Measurements from ENCODE around the gene HELZ.

DNA sequence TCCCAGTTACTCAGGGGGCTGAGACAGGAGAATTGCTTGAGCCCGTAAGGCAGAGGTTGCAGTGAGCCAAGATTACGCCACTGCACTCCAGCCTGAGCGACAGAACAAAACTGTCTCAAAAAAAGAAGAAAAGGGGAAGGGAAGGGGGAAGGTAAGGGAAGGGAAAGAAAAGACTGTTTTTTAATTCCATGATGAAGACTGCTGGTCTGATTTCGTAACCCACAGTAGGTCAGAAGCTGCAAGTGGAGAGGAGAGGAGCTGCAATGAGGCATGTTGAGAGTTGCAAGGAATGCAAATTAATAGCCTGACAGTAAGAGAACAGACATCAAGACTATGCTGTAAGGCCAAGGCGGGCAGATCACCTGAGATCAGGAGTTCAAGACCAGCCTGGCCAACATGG, 33.3 kb downstream of the HELZ start:
- TF ChIP-seq, protein P1, sequence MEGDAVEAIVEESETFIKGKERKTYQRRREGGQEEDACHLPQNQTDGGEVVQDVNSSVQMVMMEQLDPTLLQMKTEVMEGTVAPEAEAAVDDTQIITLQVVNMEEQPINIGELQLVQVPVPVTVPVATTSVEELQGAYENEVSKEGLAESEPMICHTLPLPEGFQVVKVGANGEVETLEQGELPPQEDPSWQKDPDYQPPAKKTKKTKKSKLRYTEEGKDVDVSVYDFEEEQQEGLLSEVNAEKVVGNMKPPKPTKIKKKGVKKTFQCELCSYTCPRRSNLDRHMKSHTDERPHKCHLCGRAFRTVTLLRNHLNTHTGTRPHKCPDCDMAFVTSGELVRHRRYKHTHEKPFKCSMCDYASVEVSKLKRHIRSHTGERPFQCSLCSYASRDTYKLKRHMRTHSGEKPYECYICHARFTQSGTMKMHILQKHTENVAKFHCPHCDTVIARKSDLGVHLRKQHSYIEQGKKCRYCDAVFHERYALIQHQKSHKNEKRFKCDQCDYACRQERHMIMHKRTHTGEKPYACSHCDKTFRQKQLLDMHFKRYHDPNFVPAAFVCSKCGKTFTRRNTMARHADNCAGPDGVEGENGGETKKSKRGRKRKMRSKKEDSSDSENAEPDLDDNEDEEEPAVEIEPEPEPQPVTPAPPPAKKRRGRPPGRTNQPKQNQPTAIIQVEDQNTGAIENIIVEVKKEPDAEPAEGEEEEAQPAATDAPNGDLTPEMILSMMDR (conservative IDR thresholded peaks at IDR 0.05 in 1 of 2, IDR thresholded peaks at IDR 0.05 in 1 of 2; ENCODE audit: extremely low read depth in 1 of 2, insufficient read depth in 1 of 2, low read depth in 1 of 2, low read length in 2 of 2), result no peak
- no peak for TF ChIP-seq EZH2 (IDR thresholded peaks at IDR 0.05; ENCODE audit: borderline replicate concordance, low read length)

All from mammary epithelial cell (primary cell).